Tibial nerve (tissue), 4 donors: ENCODE measurements around the gene TTC6. TPM values are rescaled to one million over a fixed set of nuclear protein-coding genes. Genes with fewer than 3 reads are reported as not detected.

ENCODE experiments used
- DNase-seq, 2 donors: peaks; one replicate each; pipeline ENCODE4 v3.0.0-alpha.2; 2019; ENCODE audit warnings: low spot score in 2 of 2
- H3K27ac ChIP-seq, 4 donors: fragments of 200-600 bp; sonication (generic) in 3 of 4; one replicate each; pipeline ENCODE4 v1.5.1; 2017 to 2019; ENCODE audit warnings: mild to moderate bottlenecking in 1 of 4
- H3K27me3 ChIP-seq, 2 donors: fragments of 200-600 bp; sonication (generic) in 1 of 2; one replicate each; pipeline versions ENCODE4 v1.5.1 to v1.6.0; 2017 to 2019
- H3K36me3 ChIP-seq, 3 donors: fragments of 200-600 bp; sonication (generic); one replicate each; pipeline ENCODE4 v1.5.1; 2018 to 2019
- H3K4me1 ChIP-seq, 4 donors: fragments of 200-600 bp; sonication (generic) in 3 of 4; one replicate each; pipeline ENCODE4 v1.5.1; 2017 to 2019
- H3K4me3 ChIP-seq, 4 donors: fragments of 200-600 bp; sonication (generic) in 3 of 4; one replicate each; pipeline ENCODE4 v1.5.1; 2017 to 2019; ENCODE audit warnings: mild to moderate bottlenecking in 1 of 4, moderate library complexity in 1 of 4
- H3K9me3 ChIP-seq, 4 donors: fragments of 200-600 bp; sonication (generic) in 3 of 4; one replicate each; pipeline ENCODE4 v1.5.1; 2017 to 2019
- CTCF ChIP-seq, 5 experiments: fragments of 200-600 bp in 3 of 5; fragments of 450-650 bp in 2 of 5; sonication (generic) in 3 of 5; IDR thresholded peaks; one replicate each; pipeline ENCODE4 v1.5.1; 2016 to 2019; ENCODE audit warnings: antibody characterized with exemption in 5 of 5, mild to moderate bottlenecking in 3 of 5, moderate library complexity in 2 of 5
- EP300 ChIP-seq, 2 donors: sonication (generic); formaldehyde crosslinking; IDR thresholded peaks; one replicate each; pipeline ENCODE4 v1.6.1; 2017; ENCODE audit warnings: antibody characterized with exemption in 2 of 2, mild to moderate bottlenecking in 1 of 2
- POLR2A ChIP-seq, 2 donors: fragments of 450-650 bp; IDR thresholded peaks; one replicate each; pipeline ENCODE4 v1.6.1; 2017; ENCODE audit warnings: antibody characterized with exemption in 2 of 2, mild to moderate bottlenecking in 2 of 2, moderate library complexity in 2 of 2
- WGBS, 2 donors: methylation state at CpG; one replicate each; pipeline ENCODE4 v1.1.5; 2018; 5-methylcytosine and 5-hydroxymethylcytosine counted together
- total RNA-seq, 4 donors: library from RNA; depleted of rRNA; stranded (reverse); fragments of >200 nt; gene quantifications; one replicate each; pipeline ENCODE4 v1.1.0, GENCODE V29; 2016

TTC6 gene
- total RNA-seq, 4 donors from 2014 or later: not detected

GRCh38 chr14:37585101-37585511, 10.3 kb upstream of the TTC6 start:
- Histone ChIP-seq H3K4me1 (peaks cover 0 to 34% (median 0%) of the 10 kb centered on the region in 4 donors), H3K27me3 (peaks cover 6 to 85% of the 10 kb centered on the region in 2 donors), H3K27ac (no peak overlapping the region)

GRCh38 chr14:37585971-37586796, 9.2 kb upstream of the TTC6 start:
- no peak for TF ChIP-seq CTCF (IDR thresholded peaks at IDR 0.05)
- no peak for TF ChIP-seq EP300 (IDR thresholded peaks at IDR 0.05)
- no peak for TF ChIP-seq POLR2A (IDR thresholded peaks at IDR 0.05)
- no peak overlapping the region for H3K27ac ChIP-seq
- H3K36me3 ChIP-seq: no peaks in the 10 kb centered on the region

More at GRCh38 chr14:37585101-37585511, 10.3 kb upstream of the TTC6 start:
- Histone ChIP-seq H3K9me3 (no peaks in the 10 kb centered on the region), H3K36me3 (no peaks in the 10 kb centered on the region), H3K4me3 (no peak overlapping the region)
- TF ChIP-seq EP300 (IDR thresholded peaks at IDR 0.05): no peak
- no peak for TF ChIP-seq CTCF (IDR thresholded peaks at IDR 0.05)
- WGBS, 2 donors: 8 to 11% methylated on average over 23 of the region's 23 CpGs
- DNase-seq: no peak

GRCh38 chr14:37586797-37587130, 8.7 kb upstream of the TTC6 start:
- Histone ChIP-seq H3K4me1 (peaks cover 0 to 40% (median 0%) of the 10 kb centered on the region in 4 donors), H3K4me3 (no peak overlapping the region), H3K36me3 (no peaks in the 10 kb centered on the region), H3K27ac (no peak overlapping the region), H3K9me3 (no peaks in the 10 kb centered on the region), H3K27me3 (peaks cover 6 to 100% of the 10 kb centered on the region in 2 donors)
- no peak for TF ChIP-seq POLR2A (IDR thresholded peaks at IDR 0.05)
- 3 to 6% methylated on average over 1 of the region's 1 CpG for WGBS, 2 donors
- no peak for DNase-seq

More at GRCh38 chr14:37585971-37586796, 9.2 kb upstream of the TTC6 start:
- Histone ChIP-seq H3K27me3 (peaks cover 6 to 95% of the 10 kb centered on the region in 2 donors), H3K4me3 (no peak overlapping the region), H3K9me3 (no peaks in the 10 kb centered on the region), H3K4me1 (peaks cover 0 to 34% (median 0%) of the 10 kb centered on the region in 4 donors)
- WGBS, 2 donors: 8 to 13% methylated on average over 10 of the region's 10 CpGs
- no peak for DNase-seq

- WGBS, 2 donors: 14 to 16% methylated on average over 4 of the region's 4 CpGs
- no peak for TF ChIP-seq POLR2A (IDR thresholded peaks at IDR 0.05)
- TF ChIP-seq EP300 (IDR thresholded peaks at IDR 0.05): peak in 1 of 2 donors; percentile 29
- TF ChIP-seq CTCF (IDR thresholded peaks at IDR 0.05): no peak
- Histone ChIP-seq H3K27ac (peak overlapping the region in 1 of 4 donors; percentile 24), H3K9me3 (no peaks in the 10 kb centered on the region), H3K4me3 (no peak overlapping the region), H3K27me3 (peaks cover 6 to 100% of the 10 kb centered on the region in 2 donors), H3K36me3 (no peaks in the 10 kb centered on the region), H3K4me1 (peaks cover 0 to 45% (median 0%) of the 10 kb centered on the region in 4 donors)
- no peak for DNase-seq
Observed at GRCh38 chr14:37587131-37587803, 8.2 kb upstream of the TTC6 start.

- DNase-seq: no peak
- no peak overlapping the region for H3K4me3 ChIP-seq
- H3K27ac ChIP-seq: peak overlapping the region in 1 of 4 donors; percentile 24
- H3K36me3 ChIP-seq: no peaks in the 10 kb centered on the region
- peaks cover 0 to 51% (median 0%) of the 10 kb centered on the region in 4 donors for H3K4me1 ChIP-seq
- H3K9me3 ChIP-seq: no peaks in the 10 kb centered on the region
- H3K27me3 ChIP-seq: peaks cover 10 to 100% of the 10 kb centered on the region in 2 donors
- 8 to 10% methylated on average over 46 to 63 of the region's 63 CpGs for WGBS, 2 donors
- TF ChIP-seq CTCF (IDR thresholded peaks at IDR 0.05): no peak
- no peak for TF ChIP-seq EP300 (IDR thresholded peaks at IDR 0.05)
- no peak for TF ChIP-seq POLR2A (IDR thresholded peaks at IDR 0.05)
Observed at GRCh38 chr14:37587881-37588666, 7.4 kb upstream of the TTC6 start.
